ENCODE measurements around the gene ZNF367.

ZNF367 gene

GRCh38 chr9:96411129-96411838 is 6.9 kb downstream of the ZNF367 start:
- no peak for DNase-seq (ENCODE audit: low read depth, low spot score)
- no peak overlapping the region for H3K4me3 ChIP-seq (ENCODE audit: low read length)

- H3K4me3 ChIP-seq (ENCODE audit: low read length), result no peak overlapping the region
- no peak for DNase-seq (ENCODE audit: low read depth, low spot score)
Measured at GRCh38 chr9:96408409-96409280, 9.5 kb downstream of the ZNF367 start.

GRCh38 chr9:96400132-96400910 is 17.8 kb downstream of the ZNF367 start:
- H3K4me3 ChIP-seq (ENCODE audit: low read length), result no peak overlapping the region
- DNase-seq (ENCODE audit: low read depth, low spot score), result no peak

GRCh38 chr9:96399325-96399633 is 18.9 kb downstream of the ZNF367 start:
- no peak overlapping the region for H3K4me3 ChIP-seq (ENCODE audit: low read length)
- no peak for DNase-seq (ENCODE audit: low read depth, low spot score)

GRCh38 chr9:96398582-96399324 is 19.4 kb downstream of the ZNF367 start:
- H3K4me3 ChIP-seq (ENCODE audit: low read length), result no peak overlapping the region

DNA sequence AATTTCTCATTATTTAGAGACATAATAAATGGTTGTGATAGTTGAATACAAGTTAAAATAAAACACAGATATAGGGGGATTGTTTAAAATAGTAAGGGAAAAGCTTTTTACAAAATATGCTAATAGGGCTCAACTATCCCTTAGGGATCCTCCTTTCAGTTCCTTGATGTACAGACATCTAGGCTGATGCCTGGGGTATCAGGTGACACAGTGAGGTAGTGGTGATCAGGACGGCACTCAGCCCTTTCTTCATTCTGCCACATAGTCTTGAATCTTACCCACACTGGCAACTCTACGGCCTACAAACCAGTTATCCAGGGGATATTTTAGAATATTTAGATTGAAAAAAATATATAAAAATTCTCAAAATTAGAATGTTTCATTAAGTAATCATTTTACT is 22.2 kb downstream of the ZNF367 start:
- DNase-seq (ENCODE audit: low read depth, low spot score), result no peak
- H3K4me3 ChIP-seq (ENCODE audit: low read length), result no peak overlapping the region

More at GRCh38 chr9:96398582-96399324, 19.4 kb downstream of the ZNF367 start:
- peak; percentile 36 for DNase-seq (ENCODE audit: low read depth, low spot score)

DNA sequence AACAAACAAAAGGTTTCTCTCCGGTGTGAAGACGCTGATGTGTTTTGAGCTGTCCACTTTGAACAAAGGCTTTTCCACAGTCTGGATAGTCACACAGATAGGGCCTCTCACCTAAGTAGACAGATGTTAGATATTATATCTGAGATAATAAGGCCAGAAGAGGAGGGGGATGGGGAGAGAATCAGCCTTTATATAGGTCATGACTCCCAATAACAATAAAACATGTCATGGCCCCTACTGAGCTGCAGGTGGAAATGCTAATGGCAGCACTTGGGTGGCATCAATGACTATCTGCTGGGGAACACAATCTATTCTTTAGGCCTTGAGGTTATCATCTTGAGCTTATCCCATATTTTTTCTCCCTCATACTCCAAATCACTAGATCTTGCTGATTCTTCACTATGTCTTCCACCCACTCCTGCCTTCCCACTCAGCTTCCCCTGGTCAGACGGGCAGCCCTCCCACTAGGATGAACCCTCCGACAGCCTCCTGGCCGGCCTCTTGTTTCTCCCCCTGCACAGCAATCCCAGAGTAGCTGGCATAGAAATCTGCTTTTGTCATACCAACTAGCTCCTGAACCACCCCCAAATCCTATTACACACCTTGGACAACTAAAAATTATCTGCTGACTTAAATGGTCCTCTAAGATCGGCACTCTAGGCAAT is 23.2 kb downstream of the ZNF367 start:
- no peak for DNase-seq (ENCODE audit: low read depth, low spot score)

GRCh38 chr9:96392263-96392662 is 25.9 kb downstream of the ZNF367 start:
- H3K4me3 ChIP-seq (ENCODE audit: low read length), result no peak overlapping the region
- DNase-seq (ENCODE audit: low read depth, low spot score), result no peak

More for the DNA sequence above, 23.2 kb downstream of the ZNF367 start:
- no peak overlapping the region for H3K4me3 ChIP-seq (ENCODE audit: low read length)

DNA sequence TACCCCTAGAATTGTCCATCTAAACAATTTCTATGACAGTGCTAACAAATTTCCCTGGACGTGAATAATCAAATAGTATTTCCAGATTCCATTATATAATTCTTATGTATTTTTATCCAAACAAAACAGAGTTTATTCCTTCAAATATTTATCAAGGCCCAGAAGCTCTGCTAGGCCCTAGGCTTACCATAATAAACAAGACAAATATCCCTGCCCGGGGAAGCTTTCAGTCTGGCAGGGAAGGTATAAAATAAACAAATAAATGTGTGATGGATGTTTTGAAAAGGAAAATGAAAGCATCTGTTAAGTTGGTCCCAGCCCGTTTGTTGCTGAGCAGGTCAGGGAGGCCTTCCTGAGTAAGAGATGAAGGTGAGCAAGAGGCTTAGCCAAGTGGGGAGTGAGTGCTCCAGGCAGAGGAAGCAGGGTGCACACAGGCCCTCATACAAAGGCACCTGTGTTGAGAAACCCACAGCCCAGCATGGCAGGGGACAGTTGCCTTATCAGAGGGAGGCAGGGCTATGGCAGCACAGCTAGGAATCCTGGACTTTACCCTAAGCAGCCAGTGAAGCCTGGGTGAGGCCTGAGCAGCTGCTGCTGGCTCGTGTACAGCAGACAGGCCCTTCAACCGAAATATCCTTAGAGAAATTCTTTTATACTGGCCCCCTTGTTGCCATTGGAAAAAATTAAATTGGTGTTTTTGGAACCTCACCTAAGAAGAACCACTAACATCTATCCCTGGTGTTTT is 27.0 kb downstream of the ZNF367 start:
- H3K4me3 ChIP-seq (ENCODE audit: low read length), result no peak overlapping the region
- DNase-seq (ENCODE audit: low read depth, low spot score), result no peak

DNA sequence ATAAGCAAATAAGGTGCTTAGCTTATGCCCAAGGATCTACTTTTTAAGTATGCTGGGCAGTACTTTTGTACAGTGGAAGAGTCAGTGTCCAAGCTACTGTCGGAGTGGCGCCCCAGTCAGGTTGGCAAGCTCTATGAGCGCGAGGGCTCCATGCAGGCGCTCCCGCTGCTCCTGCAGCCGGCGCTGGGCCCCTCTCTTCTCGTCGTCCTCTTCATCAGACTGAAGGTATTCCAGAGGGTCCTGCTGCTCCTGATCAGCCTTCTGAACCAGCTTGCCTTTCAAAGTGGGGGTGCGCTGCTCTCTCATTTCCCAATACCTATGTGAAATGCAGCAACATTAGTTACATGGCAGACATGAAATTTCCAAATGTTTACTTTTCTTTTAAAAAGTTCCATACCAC is 30.0 kb downstream of the ZNF367 start:
- no peak overlapping the region for H3K4me3 ChIP-seq (ENCODE audit: low read length)
- DNase-seq (ENCODE audit: low read depth, low spot score), result no peak

GRCh38 chr9:96386157-96386556 is 32.0 kb downstream of the ZNF367 start:
- no peak overlapping the region for H3K4me3 ChIP-seq (ENCODE audit: low read length)
- no peak for DNase-seq (ENCODE audit: low read depth, low spot score)

- no peak within 1 kb of the TSS for H3K4me3 ChIP-seq (ENCODE audit: low read length)
- DNase-seq (ENCODE audit: low read depth, low spot score), result no peak
Measured at GRCh38 chr9:96383165-96383942, 34.8 kb downstream of the ZNF367 start, which contains the start of gene SLC35D2. Gene SLC35D2 (minus strand): TSS chr9:96383711. CDS start chr9:96383634, 77 bp downstream.

GRCh38 chr9:96382839-96383164 is 35.4 kb downstream of the ZNF367 start:
- no peak overlapping the region for H3K4me3 ChIP-seq (ENCODE audit: low read length)
- DNase-seq (ENCODE audit: low read depth, low spot score), result no peak

DNA sequence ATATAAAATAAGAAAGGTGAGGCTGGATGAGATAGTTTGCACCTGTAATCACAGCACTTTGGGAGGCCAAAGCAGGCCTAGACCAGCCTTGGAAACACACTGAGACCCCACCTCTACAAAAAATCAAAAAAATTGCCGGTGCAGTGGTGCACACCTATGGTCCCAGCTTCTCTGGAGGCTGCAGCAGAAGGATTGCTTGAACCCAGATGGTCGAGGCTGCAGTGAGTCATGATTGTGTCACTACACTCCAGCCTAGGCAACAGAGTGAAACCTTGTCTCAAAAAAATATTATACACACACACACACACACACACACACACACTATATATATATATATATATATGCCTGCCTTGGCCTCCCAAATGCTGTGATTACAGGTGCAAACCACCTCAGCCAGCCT is 36.0 kb downstream of the ZNF367 start:
- no peak overlapping the region for H3K4me3 ChIP-seq (ENCODE audit: low read length)
- DNase-seq (ENCODE audit: low read depth, low spot score), result no peak

DNA sequence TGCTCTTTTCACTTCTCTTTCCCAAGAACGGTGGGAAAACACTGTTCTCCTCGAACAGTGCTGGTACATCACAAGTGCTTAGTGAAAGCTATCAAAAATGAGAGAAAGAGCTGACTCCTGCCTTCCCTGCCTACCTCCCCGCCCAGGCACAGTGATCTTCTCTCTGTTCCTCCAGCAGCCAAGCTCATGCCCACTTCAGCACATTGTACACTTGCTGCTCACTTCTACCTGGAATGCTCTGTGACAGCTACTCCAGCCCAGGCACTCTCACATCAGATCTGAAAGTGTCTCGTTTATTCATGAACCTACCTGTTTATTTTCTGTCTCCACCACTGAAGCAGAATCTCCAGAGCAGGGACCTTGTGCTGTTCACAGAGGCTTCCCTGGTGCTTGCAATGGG is 36.5 kb downstream of the ZNF367 start:
- no peak for DNase-seq (ENCODE audit: low read depth, low spot score)
- no peak overlapping the region for H3K4me3 ChIP-seq (ENCODE audit: low read length)

DNA sequence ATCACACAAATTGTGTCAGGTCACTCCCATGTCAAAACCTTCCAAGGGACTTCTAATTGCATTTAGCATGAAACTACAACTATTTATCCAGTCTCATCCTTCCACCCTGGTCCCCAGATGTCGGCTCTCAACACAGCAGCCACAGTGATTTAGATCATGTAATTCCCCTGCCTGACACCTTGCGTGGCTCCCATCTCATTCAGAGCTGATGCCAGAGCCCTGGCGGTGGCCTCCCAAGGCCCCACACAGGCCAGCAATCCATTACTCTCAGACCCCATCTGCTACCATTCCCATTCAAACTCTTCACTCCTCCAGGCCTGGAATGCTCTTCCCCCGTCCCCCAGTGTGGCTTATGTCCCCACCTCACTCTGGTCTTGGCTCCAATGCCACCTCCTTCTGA is 37.0 kb downstream of the ZNF367 start:
- no peak for DNase-seq (ENCODE audit: low read depth, low spot score)
- H3K4me3 ChIP-seq (ENCODE audit: low read length), result no peak overlapping the region

DNA sequence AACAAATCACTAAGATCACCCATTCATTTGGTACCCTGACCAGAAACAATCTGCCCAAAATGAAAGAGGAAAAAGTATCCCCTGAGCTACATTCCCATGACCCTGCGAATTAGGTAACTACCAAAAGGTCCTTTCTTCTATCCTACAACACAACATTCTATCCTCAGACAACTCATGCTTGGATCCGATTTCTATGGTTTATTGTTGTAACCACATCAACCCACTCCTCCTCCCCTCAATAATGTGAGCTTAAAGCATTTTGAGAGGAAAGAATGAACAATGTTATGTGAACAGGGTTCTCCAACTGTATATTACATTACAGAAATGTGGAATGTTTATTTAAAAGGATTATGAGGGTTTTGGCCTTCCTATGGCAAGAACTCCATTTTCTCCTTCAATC is 38.7 kb downstream of the ZNF367 start:
- DNase-seq (ENCODE audit: low read depth, low spot score), result no peak
- H3K4me3 ChIP-seq (ENCODE audit: low read length), result no peak overlapping the region
